ENCODE data around the gene PACSIN2. TPM values are rescaled to one million over a fixed set of nuclear protein-coding genes. Genes with fewer than 3 reads are reported as not detected.

PACSIN2 gene
- total RNA-seq, 2 experiments from 2014 or later, result 33.5 to 35.7 TPM

DNA sequence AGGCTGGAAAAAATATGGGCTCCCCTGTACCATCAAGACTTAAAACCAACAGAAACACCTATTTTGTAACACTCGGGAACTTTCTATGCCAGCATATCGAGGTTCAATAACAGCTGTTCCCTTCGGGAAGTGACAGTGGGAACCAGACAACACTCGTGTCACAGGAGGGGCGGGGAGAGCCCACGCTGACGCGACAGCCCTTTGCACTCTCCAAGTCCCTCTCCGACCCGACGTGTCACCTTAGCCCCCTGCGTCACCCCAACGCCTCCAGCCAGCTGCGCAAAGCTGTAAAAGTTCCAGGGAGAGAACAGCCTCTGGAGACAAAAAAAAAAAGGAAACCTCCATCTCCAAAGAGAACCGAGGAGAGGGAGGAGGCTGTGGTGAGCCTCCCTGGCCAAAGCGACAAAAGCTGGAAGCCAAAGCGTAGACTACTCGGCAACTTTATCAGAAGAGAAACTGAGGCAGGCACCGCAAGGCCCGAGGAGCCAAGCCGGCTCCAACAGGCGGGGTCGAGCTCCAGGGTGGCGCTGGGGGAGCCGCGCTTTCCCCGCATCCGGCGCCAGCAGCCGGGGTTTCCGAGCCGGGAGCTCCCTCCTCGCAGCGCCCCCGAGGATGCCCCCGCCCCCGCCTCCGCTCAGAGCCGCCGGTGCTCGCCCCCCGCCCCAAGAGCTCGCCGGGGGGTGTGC, 158.6 kb downstream of the PACSIN2 start:
- ATAC-seq (peak; percentile 46), DNase-seq (peak; percentile 69)
- CTCF ChIA-PET, result interaction anchor here (1.0 to 4.5 kb wide), 5 partner anchors 11 to 204 kb away, joined by 3 to 26 read pairs (median 4); no protein-coding TSS in a partner anchor
- no peaks in the 10 kb centered on the region for H3K36me3 Mint-ChIP-seq (ENCODE audit: low read depth)
- peak overlapping the region; percentile 85 for H3K4me3 Mint-ChIP-seq
- POLR2A ChIA-PET, result interaction anchor here (0.6 to 1.7 kb wide), 4 partner anchors 10 to 70 kb away, joined by 3 to 4 read pairs (median 3); no protein-coding TSS in a partner anchor
- H3K9me3 Mint-ChIP-seq, result no peaks in the 10 kb centered on the region
- H3K4me1 Mint-ChIP-seq (ENCODE audit: low read depth), result peaks cover 5% of the 10 kb centered on the region
- H3K27me3 Mint-ChIP-seq, result no peaks in the 10 kb centered on the region
- peak overlapping the region; percentile 90 for H3K27ac Mint-ChIP-seq
- intact Hi-C loops (cut with micrococcal nuclease), result loop anchor here (10.0 kb wide), 1 partner anchor 72 kb away; no protein-coding TSS in a partner anchor
- no peak for TF ChIP-seq CTCF (IDR thresholded peaks at IDR 0.05)

DNA sequence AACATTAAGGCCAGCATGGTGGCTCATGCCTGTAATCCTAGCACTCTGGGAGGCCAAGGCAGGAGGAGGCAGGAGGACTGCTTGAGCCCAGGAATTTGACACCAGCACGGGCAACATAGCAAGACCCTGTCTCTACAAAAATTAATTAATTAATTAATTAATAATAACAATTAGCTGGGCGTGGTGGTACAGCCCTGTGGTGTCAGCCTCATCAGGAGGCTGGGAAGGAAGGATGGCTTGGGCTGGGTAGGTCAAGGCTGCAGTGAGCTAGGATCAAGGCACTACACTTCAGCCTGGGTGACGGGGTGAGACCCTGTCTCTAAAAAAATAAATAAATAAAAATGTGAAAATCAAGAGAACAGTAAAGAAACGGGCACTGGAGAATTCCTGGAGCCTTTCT, 159.2 kb downstream of the PACSIN2 start:
- Mint-ChIP-seq H3K9me3 (no peaks in the 10 kb centered on the region), H3K36me3 (ENCODE audit: low read depth) (no peaks in the 10 kb centered on the region), H3K4me3 (peak overlapping the region; percentile 85), H3K27me3 (no peaks in the 10 kb centered on the region), H3K4me1 (ENCODE audit: low read depth) (peaks cover 10% of the 10 kb centered on the region), H3K27ac (peak overlapping the region; percentile 90)
- ATAC-seq, result no peak
- intact Hi-C loops (cut with micrococcal nuclease), result loop anchor here (10.0 kb wide), 1 partner anchor 71 kb away; no protein-coding TSS in a partner anchor
- TF ChIP-seq CTCF (IDR thresholded peaks at IDR 0.05), result no peak
- ChIA-PET CTCF (interaction anchor here (1.0 to 4.5 kb wide), 3 partner anchors 12 to 205 kb away, joined by 4 to 26 read pairs (median 4); no protein-coding TSS in a partner anchor), POLR2A (interaction anchor here (0.6 to 1.7 kb wide), 4 partner anchors 10 to 240 kb away, joined by 3 to 4 read pairs (median 3); no protein-coding TSS in a partner anchor)
- no peak for DNase-seq

GRCh38 chr22:42855211-42855610, 159.7 kb downstream of the PACSIN2 start:
- TF ChIP-seq CTCF (IDR thresholded peaks at IDR 0.05), result no peak
- H3K4me3 Mint-ChIP-seq, result peak overlapping the region; percentile 35
- ChIA-PET POLR2A (interaction anchor here (0.6 to 1.7 kb wide), 3 partner anchors 9 to 240 kb away, joined by 3 to 4 read pairs (median 3); no protein-coding TSS in a partner anchor), CTCF (interaction anchor here (4.5 kb wide), 1 partner anchor 12 kb away, joined by 26 read pairs; no protein-coding TSS in a partner anchor)
- intact Hi-C loops (cut with micrococcal nuclease), result loop anchor here (10.0 kb wide), 1 partner anchor 70 kb away; no protein-coding TSS in a partner anchor
- H3K36me3 Mint-ChIP-seq (ENCODE audit: low read depth), result no peaks in the 10 kb centered on the region
- no peaks in the 10 kb centered on the region for H3K27me3 Mint-ChIP-seq
- peaks cover 10% of the 10 kb centered on the region for H3K4me1 Mint-ChIP-seq (ENCODE audit: low read depth)
- H3K9me3 Mint-ChIP-seq, result no peaks in the 10 kb centered on the region
- no peak for DNase-seq
- H3K27ac Mint-ChIP-seq, result no peak overlapping the region
- no peak for ATAC-seq

DNA sequence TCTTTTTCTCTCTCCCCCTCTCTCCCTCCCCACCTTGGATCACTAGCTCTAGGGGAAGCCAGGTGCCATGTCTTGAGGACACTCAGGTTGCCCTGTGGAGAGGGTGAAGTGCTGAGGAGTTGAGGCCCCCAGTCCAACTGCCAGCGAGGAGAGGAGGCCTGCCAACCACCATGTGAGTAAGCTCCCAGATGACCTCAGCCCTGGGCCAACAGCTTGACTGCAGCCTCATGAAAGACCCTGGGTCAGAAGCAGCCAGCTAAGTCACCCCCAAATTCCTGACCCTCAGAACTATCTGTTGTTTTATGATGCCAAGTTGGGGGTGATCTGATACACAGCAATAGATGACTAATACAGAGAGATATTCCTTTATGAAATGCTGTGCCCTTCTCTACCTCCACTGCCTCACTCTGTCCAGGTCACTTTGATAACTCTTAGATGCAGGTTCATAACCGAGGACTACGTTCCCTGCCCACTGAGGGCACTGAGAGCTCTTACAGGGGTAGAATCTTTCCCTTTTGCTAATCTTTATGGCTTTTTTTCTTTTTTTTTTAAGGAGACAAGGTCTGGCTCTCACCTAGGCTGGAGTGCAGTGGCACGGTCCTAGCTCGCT, 165.9 kb downstream of the PACSIN2 start:
- ATAC-seq (no peak), DNase-seq (no peak)
- no peak for TF ChIP-seq CTCF (IDR thresholded peaks at IDR 0.05)
- peaks cover 16% of the 10 kb centered on the region for H3K36me3 Mint-ChIP-seq (ENCODE audit: low read depth)
- intact Hi-C loops (cut with micrococcal nuclease), result no loop called here
- H3K27me3 Mint-ChIP-seq, result no peaks in the 10 kb centered on the region
- no peaks in the 10 kb centered on the region for H3K9me3 Mint-ChIP-seq
- no peak overlapping the region for H3K4me3 Mint-ChIP-seq
- peaks cover 17% of the 10 kb centered on the region for H3K4me1 Mint-ChIP-seq (ENCODE audit: low read depth)
- H3K27ac Mint-ChIP-seq, result no peak overlapping the region
- POLR2A ChIA-PET, result no interaction called here
- CTCF ChIA-PET, result no interaction called here

GRCh38 chr22:42847110-42847509, 167.8 kb downstream of the PACSIN2 start:
- ATAC-seq (no peak), DNase-seq (no peak)
- Mint-ChIP-seq H3K4me3 (no peak overlapping the region), H3K4me1 (ENCODE audit: low read depth) (peaks cover 23% of the 10 kb centered on the region), H3K27me3 (no peaks in the 10 kb centered on the region), H3K9me3 (no peaks in the 10 kb centered on the region), H3K36me3 (ENCODE audit: low read depth) (peaks cover 19% of the 10 kb centered on the region), H3K27ac (no peak overlapping the region)
- TF ChIP-seq CTCF (IDR thresholded peaks at IDR 0.05), result no peak
- ChIA-PET POLR2A (no interaction called here), CTCF (no interaction called here)
- intact Hi-C loops (cut with micrococcal nuclease), result no loop called here
